Ectodermal cell (in vitro differentiated cells): ENCODE measurements around the gene PIP5K1B.

Experiments
- H3K27ac ChIP-seq: 2 replicates; pipeline ENCODE4 v1.7.0; 2013; ENCODE audit warnings: mild to moderate bottlenecking, low read depth, low read length; ENCODE audit not compliant: insufficient read depth, poor library complexity, severe bottlenecking
- H3K27me3 ChIP-seq: 2 replicates; pipeline ENCODE4 v1.7.0; 2013; ENCODE audit warnings: mild to moderate bottlenecking, low read length; ENCODE audit not compliant: insufficient read depth, control insufficient read depth, poor library complexity, severe bottlenecking
- H3K36me3 ChIP-seq: one replicate; pipeline ENCODE4 v1.7.0; 2013; ENCODE audit warnings: low read length; ENCODE audit not compliant: control insufficient read depth, insufficient read depth
- H3K4me1 ChIP-seq: one replicate; pipeline ENCODE4 v1.7.0; 2013; ENCODE audit warnings: low read length; ENCODE audit not compliant: control insufficient read depth, insufficient read depth
- H3K4me3 ChIP-seq: 2 replicates; pipeline ENCODE4 v1.7.0; 2013; ENCODE audit warnings: low read depth, low read length, control low read depth; ENCODE audit not compliant: insufficient read depth
- H3K9me3 ChIP-seq: 2 replicates; pipeline ENCODE4 v1.7.0; 2013; ENCODE audit warnings: mild to moderate bottlenecking, low read length, moderate library complexity; ENCODE audit not compliant: control insufficient read depth
- WGBS, 2 experiments: methylation state at CpG; one replicate each; pipeline ENCODE4 v1.1.7; 2013; ENCODE audit warnings: missing lambda C conversion rate in 2 of 2; 5-methylcytosine and 5-hydroxymethylcytosine counted together

The PIP5K1B gene

DNA sequence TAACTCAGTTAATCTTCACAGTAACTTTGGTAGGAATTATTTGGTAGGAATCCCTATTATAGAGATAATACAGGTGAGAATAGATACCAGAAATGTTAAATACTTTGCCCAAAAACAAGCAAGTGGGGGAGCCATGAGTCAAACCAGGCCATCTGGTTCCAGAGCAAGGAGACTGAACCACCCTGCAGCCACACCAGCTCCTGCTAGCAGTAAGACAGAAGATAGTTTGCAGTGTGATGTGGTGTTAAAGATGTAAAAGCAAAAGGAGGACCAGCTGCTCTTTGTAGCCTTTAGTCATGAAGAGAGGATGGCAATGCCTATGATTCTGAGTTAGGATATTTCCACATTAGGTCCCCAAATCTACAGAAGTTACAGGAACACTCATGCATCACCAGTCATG, 207.5 kb downstream of the PIP5K1B start:
- no peaks in the 10 kb centered on the region for H3K27me3 ChIP-seq
- no peaks in the 10 kb centered on the region for H3K9me3 ChIP-seq
- no peaks in the 10 kb centered on the region for H3K36me3 ChIP-seq

DNA sequence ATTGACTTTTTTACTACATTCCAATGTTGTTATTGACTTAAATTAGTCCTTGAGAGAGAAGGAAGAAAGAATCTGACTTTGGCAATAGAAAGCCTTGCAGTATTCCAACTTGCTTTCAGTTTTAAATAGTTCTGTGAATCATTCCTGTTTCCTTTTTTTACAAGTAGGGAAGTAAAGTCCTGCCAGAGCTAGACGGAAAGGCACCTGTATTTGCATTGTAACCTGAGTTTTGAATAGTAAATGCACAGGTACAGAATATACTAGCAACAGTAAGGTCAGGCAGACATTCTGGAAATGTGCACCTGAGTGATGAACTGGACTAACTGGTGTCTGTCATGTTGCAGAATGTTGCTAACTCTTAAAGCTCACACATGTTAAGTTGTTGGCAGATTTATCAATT, 208.0 kb downstream of the PIP5K1B start:
- Histone ChIP-seq H3K9me3 (no peaks in the 10 kb centered on the region), H3K4me3 (no peak overlapping the region), H3K27ac (no peak overlapping the region), H3K36me3 (no peaks in the 10 kb centered on the region), H3K27me3 (no peaks in the 10 kb centered on the region), H3K4me1 (no peaks in the 10 kb centered on the region)
- 79% methylated on average over 1 of the region's 1 CpG for WGBS, 2 experiments

More for the DNA sequence above, 207.5 kb downstream of the PIP5K1B start:
- Histone ChIP-seq H3K4me3 (no peak overlapping the region), H3K4me1 (no peaks in the 10 kb centered on the region), H3K27ac (no peak overlapping the region)

DNA sequence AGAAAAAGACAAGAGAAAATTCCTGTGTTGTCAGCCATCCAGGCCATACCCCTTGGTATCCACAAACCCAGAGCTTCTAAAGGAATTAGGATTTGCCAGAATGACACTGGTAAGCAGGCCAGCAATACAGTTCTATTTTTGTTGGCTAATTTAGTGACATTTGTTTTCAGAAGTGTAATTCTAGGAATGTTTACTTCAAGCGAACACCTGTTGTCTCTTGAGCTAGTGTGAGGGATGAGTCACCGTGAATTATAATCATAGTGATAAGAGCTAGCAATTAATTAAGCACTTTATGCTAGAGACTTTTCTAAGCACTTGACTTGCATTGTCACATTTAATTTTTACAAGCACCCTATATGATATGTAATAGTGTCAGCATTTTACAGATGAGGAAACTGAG, 209.7 kb downstream of the PIP5K1B start:
- H3K4me3 ChIP-seq = no peak overlapping the region
- 93 to 98% methylated on average over 2 of the region's 2 CpGs for WGBS, 2 experiments
- no peak overlapping the region for H3K27ac ChIP-seq
- no peaks in the 10 kb centered on the region for H3K27me3 ChIP-seq
- no peaks in the 10 kb centered on the region for H3K36me3 ChIP-seq
- no peaks in the 10 kb centered on the region for H3K4me1 ChIP-seq
- no peaks in the 10 kb centered on the region for H3K9me3 ChIP-seq

GRCh38 chr9:68919661-68920060, 214.6 kb downstream of the PIP5K1B start:
- WGBS, 2 experiments = 90 to 95% methylated on average over 2 of the region's 2 CpGs

DNA sequence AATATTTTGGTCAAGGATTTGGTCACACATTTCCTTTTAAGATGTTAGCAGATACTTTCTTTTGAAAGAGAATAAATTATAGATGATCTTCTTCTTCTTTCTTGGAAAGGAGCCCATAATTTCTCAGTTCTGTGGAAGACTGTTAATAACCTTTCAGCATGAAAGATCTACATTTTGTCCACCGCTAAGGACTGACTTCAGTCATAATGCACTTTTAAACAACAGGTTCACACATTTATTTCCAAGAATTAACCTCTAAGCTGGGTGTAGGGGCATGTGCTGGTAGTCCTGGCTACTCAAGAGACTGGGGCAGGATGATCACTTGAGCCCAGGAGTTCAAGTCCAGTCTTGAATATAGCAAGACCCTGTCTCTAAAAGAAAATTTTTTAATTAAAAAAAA, 215.9 kb downstream of the PIP5K1B start:
- Histone ChIP-seq H3K27ac (no peak overlapping the region), H3K4me3 (no peak overlapping the region), H3K4me1 (no peaks in the 10 kb centered on the region), H3K9me3 (no peaks in the 10 kb centered on the region), H3K27me3 (no peaks in the 10 kb centered on the region), H3K36me3 (no peaks in the 10 kb centered on the region)
- 75 to 100% methylated on average over 1 of the region's 1 CpG for WGBS, 2 experiments

More at GRCh38 chr9:68919661-68920060, 214.6 kb downstream of the PIP5K1B start:
- no peaks in the 10 kb centered on the region for H3K4me1 ChIP-seq
- H3K36me3 ChIP-seq = no peaks in the 10 kb centered on the region
- no peaks in the 10 kb centered on the region for H3K27me3 ChIP-seq
- H3K9me3 ChIP-seq = no peaks in the 10 kb centered on the region
- no peak overlapping the region for H3K4me3 ChIP-seq
- no peak overlapping the region for H3K27ac ChIP-seq

GRCh38 chr9:68923480-68923879, 218.4 kb downstream of the PIP5K1B start:
- H3K9me3 ChIP-seq = no peaks in the 10 kb centered on the region
- no peaks in the 10 kb centered on the region for H3K36me3 ChIP-seq
- no peaks in the 10 kb centered on the region for H3K4me1 ChIP-seq
- H3K27ac ChIP-seq = no peak overlapping the region
- no peak overlapping the region for H3K4me3 ChIP-seq
- no peaks in the 10 kb centered on the region for H3K27me3 ChIP-seq

GRCh38 chr9:68925175-68925574, 220.1 kb downstream of the PIP5K1B start:
- Histone ChIP-seq H3K36me3 (no peaks in the 10 kb centered on the region), H3K9me3 (no peaks in the 10 kb centered on the region), H3K4me1 (no peaks in the 10 kb centered on the region), H3K4me3 (no peak overlapping the region), H3K27ac (no peak overlapping the region), H3K27me3 (no peaks in the 10 kb centered on the region)
- WGBS, 2 experiments = 76 to 78% methylated on average over 5 of the region's 6 CpGs

DNA sequence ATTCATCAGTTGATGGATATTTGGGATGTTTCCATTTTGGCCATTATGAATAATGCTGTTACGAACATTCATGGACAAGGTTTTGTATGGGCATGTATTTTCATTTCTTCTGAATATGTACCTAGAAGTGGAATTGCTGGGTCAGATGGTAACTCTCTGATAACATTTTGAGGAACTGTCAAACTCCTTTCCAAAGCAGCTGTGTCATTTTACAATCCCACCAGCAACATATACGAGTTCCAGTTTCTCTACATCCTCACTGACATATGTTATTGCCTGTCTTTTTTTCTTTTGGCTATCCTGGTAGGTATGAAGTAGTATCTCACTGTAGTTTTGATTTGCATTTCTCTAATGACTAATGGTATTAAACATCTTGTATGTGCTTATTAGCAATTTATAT, 222.1 kb downstream of the PIP5K1B start:
- no peak overlapping the region for H3K4me3 ChIP-seq
- H3K4me1 ChIP-seq = no peaks in the 10 kb centered on the region
- H3K36me3 ChIP-seq = no peaks in the 10 kb centered on the region
- WGBS, 2 experiments = 89 to 100% methylated on average over 1 to 2 of the region's 2 CpGs
- H3K27me3 ChIP-seq = no peaks in the 10 kb centered on the region
- no peak overlapping the region for H3K27ac ChIP-seq
- H3K9me3 ChIP-seq = no peaks in the 10 kb centered on the region

- no peaks in the 10 kb centered on the region for H3K9me3 ChIP-seq
- H3K27ac ChIP-seq = no peak overlapping the region
- no peaks in the 10 kb centered on the region for H3K27me3 ChIP-seq
- H3K4me1 ChIP-seq = no peaks in the 10 kb centered on the region
- H3K36me3 ChIP-seq = no peaks in the 10 kb centered on the region
- no peak overlapping the region for H3K4me3 ChIP-seq
- WGBS, 2 experiments = 88 to 96% methylated on average over 6 of the region's 6 CpGs
Measured at GRCh38 chr9:68931821-68932220, 226.8 kb downstream of the PIP5K1B start.

DNA sequence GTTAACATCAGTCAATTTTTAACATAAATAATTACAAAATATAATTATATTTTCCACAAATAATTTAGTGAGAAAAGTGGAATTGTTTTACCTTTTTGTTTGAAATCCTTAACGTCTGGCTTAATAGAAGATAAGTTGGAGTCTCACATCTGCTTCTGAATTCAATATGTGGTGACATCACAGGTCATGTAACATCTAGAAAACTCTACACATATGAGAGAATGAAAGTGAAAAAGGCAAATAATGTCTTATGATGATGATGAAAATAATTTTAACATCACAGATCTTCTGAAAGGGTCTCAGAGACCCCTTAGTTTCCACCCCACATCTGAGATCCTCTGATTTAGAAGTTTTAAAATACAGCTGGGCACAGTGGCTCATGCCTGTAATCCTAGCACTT, 227.4 kb downstream of the PIP5K1B start:
- Histone ChIP-seq H3K9me3 (no peaks in the 10 kb centered on the region), H3K4me1 (no peaks in the 10 kb centered on the region), H3K27me3 (no peaks in the 10 kb centered on the region), H3K4me3 (no peak overlapping the region), H3K36me3 (no peaks in the 10 kb centered on the region), H3K27ac (no peak overlapping the region)
- 86% methylated on average over 1 of the region's 1 CpG; no CpG with 5 or more reads in 1 of the 2 experiments for WGBS, 2 experiments
